ENCODE data around the gene UBN1. TPM values are rescaled to one million over a fixed set of nuclear protein-coding genes. Genes with fewer than 3 reads are reported as not detected.
"Not testable (repeated sequence)": the region's sequence is repeated elsewhere in the genome, so short reads cannot be mapped to it uniquely, and the experiment has no call there.

UBN1 gene
- total RNA-seq, 5 donors from 2014 or later (not counting 1 experiment from before 2014, with no cell fraction given): 41.8 to 53.7 (median 48.2) TPM

GRCh38 chr16:4926928-4927327, 79.6 kb downstream of the UBN1 start:
- CTCF ChIA-PET: interaction anchor here in 1 of 2 donors (0.7 kb wide), 2 partner anchors 12 to 1070 kb away, joined by 4 to 6 read pairs; no protein-coding TSS in a partner anchor
- Histone ChIP-seq H3K4me1 (ENCODE audit: control insufficient read depth in 1 of 2, extremely low read depth in 1 of 2, insufficient read depth in 2 of 2, low read length in 2 of 2) (no peaks in the 10 kb centered on the region), H3K9me3 (no peaks in the 10 kb centered on the region), H3K27me3 (replicated peaks in 1 of 2; ENCODE audit: control insufficient read depth in 2 of 2, extremely low read depth in 1 of 2, insufficient read depth in 2 of 2, low read length in 1 of 2) (peaks cover 0 to 24% of the 10 kb centered on the region in 2 experiments), H3K4me3 (ENCODE audit: control insufficient read depth in 1 of 2, extremely low read depth in 1 of 2, low read length in 1 of 2) (no peak overlapping the region), H3K27ac (ENCODE audit: low read length) (no peak overlapping the region), H3K36me3 (ENCODE audit: control insufficient read depth in 2 of 2, extremely low read depth in 1 of 2, insufficient read depth in 1 of 2, low read length in 1 of 2) (no peaks in the 10 kb centered on the region)
- no CpG with 5 or more reads among the region's 2 CpGs for WGBS (ENCODE audit: insufficient coverage)
- Mint-ChIP-seq H3K36me3 (peaks cover 7% of the 10 kb centered on the region), H3K27ac (no peak overlapping the region), H3K27me3 (peaks cover 6 to 7% of the 10 kb centered on the region in 2 donors), H3K4me3 (no peak overlapping the region), H3K9me3 (peaks cover 5 to 12% (median 12%) of the 10 kb centered on the region in 3 donors), H3K4me1 (no peaks in the 10 kb centered on the region)
- POLR2A ChIA-PET: no interaction called here
- DNase-seq: no peak
- ATAC-seq (replicated peaks in 1 of 4): no peak

- Histone ChIP-seq H3K4me3 (ENCODE audit: control insufficient read depth in 1 of 2, extremely low read depth in 1 of 2, low read length in 1 of 2) (no peak overlapping the region), H3K36me3 (ENCODE audit: control insufficient read depth in 2 of 2, extremely low read depth in 1 of 2, insufficient read depth in 1 of 2, low read length in 1 of 2) (no peaks in the 10 kb centered on the region), H3K4me1 (ENCODE audit: control insufficient read depth in 1 of 2, extremely low read depth in 1 of 2, insufficient read depth in 2 of 2, low read length in 2 of 2) (no peaks in the 10 kb centered on the region), H3K9me3 (no peaks in the 10 kb centered on the region), H3K27ac (ENCODE audit: low read length) (no peak overlapping the region), H3K27me3 (replicated peaks in 1 of 2; ENCODE audit: control insufficient read depth in 2 of 2, extremely low read depth in 1 of 2, insufficient read depth in 2 of 2, low read length in 1 of 2) (peaks cover 0 to 25% of the 10 kb centered on the region in 2 experiments)
- 100% methylated on average over 1 of the region's 2 CpGs for WGBS (ENCODE audit: insufficient coverage)
- Mint-ChIP-seq H3K36me3 (peaks cover 7% of the 10 kb centered on the region), H3K27ac (no peak overlapping the region), H3K9me3 (peaks cover 5 to 12% (median 12%) of the 10 kb centered on the region in 3 donors), H3K4me3 (no peak overlapping the region), H3K4me1 (no peaks in the 10 kb centered on the region), H3K27me3 (peaks cover 6 to 8% of the 10 kb centered on the region in 2 donors)
- ChIA-PET CTCF (no interaction called here), POLR2A (no interaction called here)
- ATAC-seq (replicated peaks in 1 of 4): no peak
- no peak for DNase-seq
These were observed 80.4 kb downstream of the UBN1 start for GRCh38 chr16:4927661-4928060.

GRCh38 chr16:4928227-4928626, 80.9 kb downstream of the UBN1 start:
- Mint-ChIP-seq H3K36me3 (peaks cover 7% of the 10 kb centered on the region), H3K9me3 (peaks cover 5 to 12% (median 12%) of the 10 kb centered on the region in 3 donors), H3K27ac (no peak overlapping the region), H3K4me1 (no peaks in the 10 kb centered on the region), H3K4me3 (no peak overlapping the region), H3K27me3 (peaks cover 6 to 10% of the 10 kb centered on the region in 2 donors)
- ATAC-seq (replicated peaks in 1 of 4) (no peak), DNase-seq (no peak)
- peaks cover 0 to 26% of the 10 kb centered on the region in 2 experiments for H3K27me3 ChIP-seq (replicated peaks in 1 of 2; ENCODE audit: control insufficient read depth in 2 of 2, extremely low read depth in 1 of 2, insufficient read depth in 2 of 2, low read length in 1 of 2)
- H3K36me3 ChIP-seq (ENCODE audit: control insufficient read depth in 2 of 2, extremely low read depth in 1 of 2, insufficient read depth in 1 of 2, low read length in 1 of 2): no peaks in the 10 kb centered on the region
- ChIA-PET CTCF (interaction anchor here in 1 of 2 donors (0.6 kb wide), 1 partner anchor 476 kb away, joined by 5 read pairs; no protein-coding TSS in a partner anchor), POLR2A (no interaction called here)
- H3K4me3 ChIP-seq (ENCODE audit: control insufficient read depth in 1 of 2, extremely low read depth in 1 of 2, low read length in 1 of 2): no peak overlapping the region
- WGBS (ENCODE audit: insufficient coverage): 89% methylated on average over 3 of the region's 6 CpGs
- no peaks in the 10 kb centered on the region for H3K9me3 ChIP-seq
- no peak overlapping the region for H3K27ac ChIP-seq (ENCODE audit: low read length)
- H3K4me1 ChIP-seq (ENCODE audit: control insufficient read depth in 1 of 2, extremely low read depth in 1 of 2, insufficient read depth in 2 of 2, low read length in 2 of 2): no peaks in the 10 kb centered on the region

GRCh38 chr16:4929619-4930018, 82.3 kb downstream of the UBN1 start:
- peaks cover 11 to 21% of the 10 kb centered on the region in 2 donors for H3K27me3 Mint-ChIP-seq
- H3K27ac ChIP-seq (ENCODE audit: low read length); H3K36me3 Mint-ChIP-seq; H3K4me3 ChIP-seq (ENCODE audit: control insufficient read depth in 1 of 2, extremely low read depth in 1 of 2, low read length in 1 of 2); CTCF ChIA-PET; DNase-seq; H3K4me1 ChIP-seq (ENCODE audit: control insufficient read depth in 1 of 2, extremely low read depth in 1 of 2, insufficient read depth in 2 of 2, low read length in 2 of 2); ATAC-seq (replicated peaks in 1 of 4); H3K36me3 ChIP-seq (ENCODE audit: control insufficient read depth in 2 of 2, extremely low read depth in 1 of 2, insufficient read depth in 1 of 2, low read length in 1 of 2); H3K4me1 Mint-ChIP-seq; H3K27ac Mint-ChIP-seq; POLR2A ChIA-PET; H3K9me3 ChIP-seq; H3K4me3 Mint-ChIP-seq: not testable (repeated sequence)
- peaks cover 0 to 31% of the 10 kb centered on the region in 2 experiments for H3K27me3 ChIP-seq (replicated peaks in 1 of 2; ENCODE audit: control insufficient read depth in 2 of 2, extremely low read depth in 1 of 2, insufficient read depth in 2 of 2, low read length in 1 of 2)
- H3K9me3 Mint-ChIP-seq: peaks cover 5 to 12% (median 12%) of the 10 kb centered on the region in 3 donors
- WGBS (ENCODE audit: insufficient coverage): no CpG with 5 or more reads among the region's 4 CpGs

- no peak overlapping the region for H3K4me3 Mint-ChIP-seq
- peaks cover 0 to 8% of the 10 kb centered on the region in 2 experiments for H3K4me1 ChIP-seq (ENCODE audit: control insufficient read depth in 1 of 2, extremely low read depth in 1 of 2, insufficient read depth in 2 of 2, low read length in 2 of 2)
- ChIA-PET POLR2A (no interaction called here), CTCF (no interaction called here)
- no peaks in the 10 kb centered on the region for H3K36me3 ChIP-seq (ENCODE audit: control insufficient read depth in 2 of 2, extremely low read depth in 1 of 2, insufficient read depth in 1 of 2, low read length in 1 of 2)
- 94% methylated on average over 9 of the region's 11 CpGs for WGBS (ENCODE audit: insufficient coverage)
- no peak overlapping the region for H3K27ac Mint-ChIP-seq
- peaks cover 7% of the 10 kb centered on the region for H3K36me3 Mint-ChIP-seq
- no peaks in the 10 kb centered on the region for H3K9me3 ChIP-seq
- H3K4me1 Mint-ChIP-seq: peaks cover 0 to 4% (median 0%) of the 10 kb centered on the region in 3 donors
- H3K27ac ChIP-seq (ENCODE audit: low read length): no peak overlapping the region
- peaks cover 5 to 8% (median 7%) of the 10 kb centered on the region in 3 donors for H3K9me3 Mint-ChIP-seq
- DNase-seq (no peak), ATAC-seq (replicated peaks in 1 of 4) (no peak)
- no peak overlapping the region for H3K4me3 ChIP-seq (ENCODE audit: control insufficient read depth in 1 of 2, extremely low read depth in 1 of 2, low read length in 1 of 2)
- peaks cover 20 to 31% of the 10 kb centered on the region in 2 donors for H3K27me3 Mint-ChIP-seq
- H3K27me3 ChIP-seq (replicated peaks in 1 of 2; ENCODE audit: control insufficient read depth in 2 of 2, extremely low read depth in 1 of 2, insufficient read depth in 2 of 2, low read length in 1 of 2): peaks cover 0 to 45% of the 10 kb centered on the region in 2 experiments
These were observed 84.1 kb downstream of the UBN1 start for GRCh38 chr16:4931381-4931780.

Other genes with a start within 250 kb of the UBN1 start
- 10 to 100 TPM; 26.0 to 53.1 (median 47.6) TPM for gene UBALD1, start 232.6 kb upstream of the UBN1 start, total RNA-seq
- 10 to 100 TPM; 63.1 to 76.8 (median 72.2) TPM for gene MGRN1, start 222.7 kb upstream of the UBN1 start, total RNA-seq
- 10 to 100 TPM; 53.3 to 64.0 (median 62.2) TPM for gene NUDT16L1, start 153.9 kb upstream of the UBN1 start, total RNA-seq
- 10 to 100 TPM; 24.2 to 37.1 (median 32.2) TPM for gene ANKS3, start 113.2 kb upstream of the UBN1 start, total RNA-seq
- under 1 TPM in 4 of 5 donors, not detected in 1; 0.13 to 0.70 (median 0.34) TPM for gene DNAAF8, start 112.9 kb upstream of the UBN1 start, total RNA-seq
- 10 to 100 TPM; 19.7 to 36.6 (median 32.4) TPM for gene ZNF500, start 80.3 kb upstream of the UBN1 start, total RNA-seq
- gene SEPTIN12, start 59.1 kb upstream of the UBN1 start, total RNA-seq: not detected
- gene SMIM22, start 52.1 kb upstream of the UBN1 start, total RNA-seq: not detected
- 10 to 100 TPM; 12.1 to 20.2 (median 13.2) TPM for gene ROGDI, start 44.8 kb upstream of the UBN1 start, total RNA-seq
- gene GLYR1, start 193 bp upstream of the UBN1 start, total RNA-seq: 100 to 1,000 TPM in 3 of 5 donors, 10 to 100 TPM in 2; 95.5 to 106 (median 102) TPM
- gene PPL, start 89.7 kb downstream of the UBN1 start, total RNA-seq: under 1 TPM in 3 of 5 donors, not detected in 2; 0.10 to 0.32 (median 0.12) TPM
- gene SEC14L5, start 110.8 kb downstream of the UBN1 start, total RNA-seq: under 1 TPM in 1 of 5 donors, not detected in 4; 0.05 TPM
- 10 to 100 TPM; 26.2 to 33.6 (median 29.7) TPM for gene NAGPA, start 186.5 kb downstream of the UBN1 start, total RNA-seq
- under 1 TPM in 2 of 5 donors, not detected in 3; 0.62 to 0.79 TPM for gene C16orf89, start 218.5 kb downstream of the UBN1 start, total RNA-seq
- 10 to 100 TPM; 12.0 to 29.2 (median 25.7) TPM for gene ALG1, start 224.4 kb downstream of the UBN1 start, total RNA-seq